ENCODE data around the gene ALDH9A1. TPM values are rescaled to one million over a fixed set of nuclear protein-coding genes. Genes with fewer than 3 reads are reported as not detected.
"Not testable (repeated sequence)": the region's sequence is repeated elsewhere in the genome, so short reads cannot be mapped to it uniquely, and the experiment has no call there.

ALDH9A1 gene
- total and polyA plus RNA-seq, 10 of the 15 experiments (the other 5 are each of a cell fraction or from before 2014, with no cell fraction given) = 25.7 to 106 (median 36.3) TPM

- H3K9me3 ChIP-seq (replicated peaks; ENCODE audit: control insufficient read depth, insufficient read depth, low read length); H3K27ac ChIP-seq (ENCODE audit: control insufficient read depth, insufficient read depth); H3K4me1 ChIP-seq (ENCODE audit: control insufficient read depth, insufficient read depth, low read length); in situ Hi-C loops (cut with MboI); RAD21 ChIA-PET (ENCODE audit: unreplicated experiment); intact Hi-C loops (cut with micrococcal nuclease; ENCODE audit: unreplicated experiment); DNase-seq (ENCODE audit: low read depth, low spot score); ATAC-seq; BruUV-seq (replicated peaks); POLR2A ChIA-PET; FAIRE-seq; H3K4me3 ChIP-seq; H4K20me1 ChIP-seq (ENCODE audit: control insufficient read depth, insufficient read depth); H3K4me2 ChIP-seq (ENCODE audit: control insufficient read depth, insufficient read depth); H3K79me2 ChIP-seq (ENCODE audit: control insufficient read depth, insufficient read depth, low read length); H2AFZ ChIP-seq (ENCODE audit: control insufficient read depth, low read depth, low read length); H3K9ac ChIP-seq (ENCODE audit: control insufficient read depth, insufficient read depth, low read length); H3K27me3 ChIP-seq (replicated peaks in 1 of 2; ENCODE audit: control insufficient read depth in 2 of 2, insufficient read depth in 2 of 2, low read length in 1 of 2): not testable (repeated sequence)
- peaks cover 0 to 31% of the 10 kb centered on the region in 2 experiments for H3K36me3 ChIP-seq (ENCODE audit: control insufficient read depth in 2 of 2, insufficient read depth in 2 of 2, low read length in 1 of 2)
- 0 out of 2 replicates have a peak, but pooled peaks have one; percentile 51 for TF ChIP-seq ZBTB33 (IDR thresholded peaks at IDR 0.05)
- WGBS (ENCODE audit: insufficient coverage, insufficient replicate concordance, low lambda C conversion rate, missing lambda C conversion rate) = 81% methylated on average over 4 of the region's 4 CpGs
- ChIA-PET SMC1A (ENCODE audit: uncharacterized antibody, unreplicated experiment) (interaction anchor here (1.3 kb wide), 1 partner anchor 18 kb away, joined by 5 read pairs; no protein-coding TSS in a partner anchor), CTCF (interaction anchor here (0.9 to 1.6 kb wide), 2 partner anchors 143 to 214 kb away, joined by 4 read pairs; no protein-coding TSS in a partner anchor)
These were observed 17.6 kb downstream of the ALDH9A1 start for GRCh38 chr1:165680773-165681172.

GRCh38 chr1:165680303-165680702 is 18.1 kb downstream of the ALDH9A1 start:
- ChIA-PET POLR2A (no interaction called here), RAD21 (ENCODE audit: unreplicated experiment) (no interaction called here), SMC1A (ENCODE audit: uncharacterized antibody, unreplicated experiment) (no interaction called here), CTCF (no interaction called here)
- Histone ChIP-seq H3K4me1 (ENCODE audit: control insufficient read depth, insufficient read depth, low read length) (no peaks in the 10 kb centered on the region), H3K27me3 (replicated peaks in 1 of 2; ENCODE audit: control insufficient read depth in 2 of 2, insufficient read depth in 2 of 2, low read length in 1 of 2) (no peaks in the 10 kb centered on the region), H3K36me3 (ENCODE audit: control insufficient read depth in 2 of 2, insufficient read depth in 2 of 2, low read length in 1 of 2) (peaks cover 0 to 28% of the 10 kb centered on the region in 2 experiments), H3K9me3 (replicated peaks; ENCODE audit: control insufficient read depth, insufficient read depth, low read length) (no peaks in the 10 kb centered on the region; the same call in 2 of the 3 replicates), H2AFZ (ENCODE audit: control insufficient read depth, low read depth, low read length) (no peak overlapping the region), H3K4me3 (no peak overlapping the region), H3K79me2 (ENCODE audit: control insufficient read depth, insufficient read depth, low read length) (peaks cover 5% of the 10 kb centered on the region), H4K20me1 (ENCODE audit: control insufficient read depth, insufficient read depth) (no peaks in the 10 kb centered on the region), H3K9ac (ENCODE audit: control insufficient read depth, insufficient read depth, low read length) (no peak overlapping the region), H3K27ac (ENCODE audit: control insufficient read depth, insufficient read depth) (no peak overlapping the region), H3K4me2 (ENCODE audit: control insufficient read depth, insufficient read depth) (no peak overlapping the region)
- intact Hi-C loops (cut with micrococcal nuclease; ENCODE audit: unreplicated experiment) = no loop called here
- no peak for FAIRE-seq
- DNase-seq (ENCODE audit: low read depth, low spot score) = no peak
- WGBS (ENCODE audit: insufficient coverage, insufficient replicate concordance, low lambda C conversion rate, missing lambda C conversion rate) = 94% methylated on average over 2 of the region's 2 CpGs
- in situ Hi-C loops (cut with MboI) = no loop called here
- ATAC-seq = no peak
- TSS peak; percentile 10 for BruUV-seq (replicated peaks)
- TF ChIP-seq BMI1 (IDR thresholded peaks at IDR 0.05; ENCODE audit: borderline replicate concordance) (no peak), PRDM15 (CRISPR knock-in tag; IDR thresholded peaks at IDR 0.05) (no peak), ATF3 (IDR thresholded peaks at IDR 0.05; ENCODE audit: borderline replicate concordance, extremely low read depth, low read depth, low read length) (no peak), HCFC1 (IDR thresholded peaks at IDR 0.05; ENCODE audit: low read length) (no peak), MEF2B (IDR thresholded peaks at IDR 0.05; ENCODE audit: partially characterized antibody, poor library complexity, severe bottlenecking) (no peak), ZNF24 (IDR thresholded peaks at IDR 0.05) (no peak), GABPA (IDR thresholded peaks at IDR 0.05; ENCODE audit: low read depth) (no peak), MEF2A (IDR thresholded peaks at IDR 0.05; ENCODE audit: insufficient read depth, low read depth, low read length) (no peak), IRF5 (IDR thresholded peaks at IDR 0.05; ENCODE audit: borderline replicate concordance) (no peak)

Measured in GM12878 (cell line).